HG02981 (cell line): ENCODE results near the gene TARM1.

Experiments used
- ATAC-seq: cut with Tn5 transposase; IDR thresholded peaks from one replicate; pipeline ENCODE4 v1.9.1; 2021; ENCODE audit warnings: mild to moderate bottlenecking, moderate library complexity; ENCODE audit not compliant: unreplicated experiment

TARM1 gene

DNA sequence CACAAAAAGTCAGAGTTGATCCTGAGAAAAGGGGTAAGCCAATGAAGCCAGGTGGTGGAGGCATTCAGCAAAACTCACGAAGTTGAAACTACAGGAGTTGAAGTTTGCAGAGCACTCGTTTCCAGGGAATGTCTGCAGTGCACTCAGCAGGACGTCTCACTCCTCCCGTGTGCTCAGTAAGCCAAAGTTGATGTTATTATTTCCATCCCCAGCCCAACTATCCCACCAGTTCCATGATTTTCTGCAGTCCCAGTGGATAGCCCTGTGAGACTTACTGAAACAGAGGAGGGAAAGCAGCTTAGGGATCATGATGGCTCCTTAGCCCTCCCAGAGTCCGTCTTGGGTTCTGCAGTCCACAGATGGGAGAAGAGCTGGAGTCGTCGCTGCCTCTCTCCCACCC is at the start of gene TARM1:
Gene TARM1, minus strand, starts transcription at position 334 of the 400 bp plus-strand sequence. Its CDS starts 25 bp downstream, at position 309.
- no peak for ATAC-seq

DNA sequence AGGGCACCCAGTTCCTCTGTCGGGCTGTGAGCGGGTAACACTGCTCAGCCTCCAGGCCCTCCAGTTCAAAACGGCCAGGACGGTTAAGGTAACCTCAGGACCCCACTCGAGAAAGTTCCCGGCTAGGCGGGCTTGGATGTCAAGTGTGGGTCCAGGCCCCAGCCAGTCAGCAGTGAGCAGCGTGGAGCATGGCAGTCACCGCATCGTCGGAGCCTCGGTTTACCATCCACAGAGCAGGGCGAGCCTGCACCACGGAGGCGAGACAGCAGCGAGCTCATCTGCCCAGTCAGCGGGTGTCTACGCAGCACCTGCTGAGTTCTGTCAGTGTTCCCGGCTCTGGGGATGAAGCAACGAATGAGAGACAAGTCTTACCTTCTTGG is 48.4 kb upstream of the TARM1 start:
- no peak for ATAC-seq

DNA sequence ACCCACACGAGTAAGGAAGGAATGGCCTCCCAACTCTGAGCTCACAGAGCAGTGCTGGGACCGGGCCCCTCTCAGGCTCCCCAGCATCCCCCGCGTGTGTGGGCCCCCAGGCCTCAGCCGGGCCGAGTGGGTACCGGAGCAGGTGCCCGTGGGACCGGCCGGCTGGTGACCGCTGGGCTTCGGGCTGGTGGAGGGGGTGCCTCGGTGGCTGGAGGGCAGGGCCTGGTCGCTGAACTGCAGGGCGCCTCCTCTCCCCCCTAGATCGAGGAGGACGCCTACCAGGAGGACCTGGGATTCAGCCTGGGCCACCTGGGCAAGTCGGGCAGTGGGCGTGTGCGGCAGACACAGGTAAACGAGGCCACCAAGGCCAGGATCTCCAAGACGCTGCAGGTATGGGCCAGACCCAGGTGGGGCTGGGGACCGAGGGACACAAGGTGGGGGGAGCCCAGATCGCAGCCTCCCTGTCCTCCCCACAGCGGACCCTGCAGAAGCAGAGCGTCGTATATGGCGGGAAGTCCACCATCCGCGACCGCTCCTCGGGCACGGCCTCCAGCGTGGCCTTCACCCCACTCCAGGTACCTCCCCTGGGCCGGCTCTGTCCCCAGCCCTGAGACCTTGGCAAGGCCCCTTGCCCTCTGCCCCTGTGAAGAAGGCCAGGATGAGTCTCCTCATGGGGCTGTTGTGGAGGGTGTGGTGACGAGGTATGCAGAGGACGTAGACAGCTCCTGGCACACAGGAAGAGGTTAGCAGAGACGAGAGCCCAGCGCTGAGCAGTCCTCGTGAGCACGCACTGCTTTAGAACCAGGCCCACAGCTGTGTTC is 47.8 kb upstream of the TARM1 start:
- no peak for ATAC-seq

DNA sequence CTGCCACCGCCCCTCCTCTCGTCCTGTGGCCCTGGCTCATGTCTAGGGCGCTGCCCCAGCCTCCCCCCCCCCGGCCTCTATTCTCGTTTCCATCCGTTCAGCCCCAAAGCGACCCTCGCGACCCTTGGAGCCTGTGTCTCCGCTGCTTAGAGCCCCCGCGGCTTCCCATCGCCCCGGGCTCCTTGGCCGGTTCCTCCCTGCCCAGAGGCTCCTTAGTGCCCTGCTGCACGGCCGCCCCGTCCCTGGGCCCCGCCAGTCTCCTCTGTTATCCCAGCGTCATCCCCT is 47.2 kb upstream of the TARM1 start:
- no peak for ATAC-seq

DNA sequence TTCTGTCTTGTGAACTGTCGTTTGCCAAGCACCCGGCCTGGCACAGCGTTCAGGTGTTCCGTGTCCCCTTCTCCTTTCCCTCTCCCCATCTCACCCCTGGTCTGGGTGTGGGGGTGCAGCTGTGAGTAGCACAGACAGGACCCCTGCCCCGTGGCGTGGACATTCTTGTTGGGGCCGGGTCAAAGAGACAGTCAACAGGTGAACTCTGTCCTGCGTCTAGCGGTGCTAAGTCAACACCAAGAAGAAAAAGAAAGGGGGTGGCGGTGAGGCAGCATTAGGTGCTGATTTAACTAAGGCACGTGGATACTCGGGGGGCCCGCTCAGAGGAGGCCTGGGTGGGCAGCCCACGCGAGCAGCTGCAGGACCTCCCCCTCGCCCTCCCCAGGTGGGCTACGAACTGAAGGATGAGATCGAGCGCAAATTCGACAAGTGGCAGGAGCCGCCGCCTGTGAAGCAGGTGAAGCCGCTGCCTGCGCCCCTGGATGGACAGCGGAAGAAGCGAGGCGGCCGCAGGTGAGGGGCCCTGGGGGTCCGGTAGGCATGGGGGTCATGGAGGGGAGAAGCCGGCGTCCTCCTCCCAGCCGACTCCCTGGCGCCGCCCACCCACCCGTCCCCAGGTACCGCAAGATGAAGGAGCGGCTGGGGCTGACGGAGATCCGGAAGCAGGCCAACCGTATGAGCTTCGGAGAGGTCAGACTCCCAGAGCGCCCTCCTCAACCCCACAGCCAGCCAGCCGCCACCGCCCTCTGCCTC is 46.7 kb upstream of the TARM1 start:
- no peak for ATAC-seq

DNA sequence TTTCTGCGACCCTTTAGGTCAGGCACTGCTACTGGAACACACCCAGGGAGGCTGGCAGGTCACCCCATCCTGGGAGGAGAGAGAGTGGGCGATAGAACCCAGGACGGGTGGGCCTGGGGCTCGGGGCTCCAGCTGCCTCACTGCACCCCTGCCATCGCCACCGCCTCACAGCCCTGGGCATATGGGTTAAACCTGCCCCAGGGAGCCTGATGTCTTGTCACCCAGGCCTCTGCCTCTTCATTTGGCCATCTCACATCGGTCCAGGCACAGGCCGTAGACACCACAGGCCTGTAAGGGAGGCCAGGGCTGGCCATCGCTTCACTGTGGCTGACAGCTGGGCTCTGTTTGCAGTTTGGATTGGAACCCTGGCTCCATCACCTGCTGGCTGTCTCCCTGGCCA is 44.5 kb upstream of the TARM1 start:
- ATAC-seq = no peak

DNA sequence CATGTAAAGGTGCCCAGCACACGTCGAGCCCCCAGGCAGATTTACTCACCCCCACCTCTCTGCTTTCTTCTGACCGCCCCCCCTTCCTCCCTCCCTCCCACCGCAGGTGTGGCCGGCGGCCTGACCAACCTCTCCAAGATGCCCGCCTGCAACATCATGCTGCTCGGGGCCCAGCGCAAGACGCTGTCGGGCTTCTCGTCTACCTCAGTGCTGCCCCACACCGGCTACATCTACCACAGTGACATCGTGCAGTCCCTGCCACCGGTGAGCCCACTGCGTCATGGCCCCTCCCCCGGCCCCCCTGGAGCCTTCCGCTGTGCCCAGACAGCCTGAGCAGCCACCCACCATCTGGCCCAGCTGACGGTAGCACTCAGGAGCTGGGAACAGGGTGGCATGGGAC is 43.2 kb upstream of the TARM1 start:
- no peak for ATAC-seq

DNA sequence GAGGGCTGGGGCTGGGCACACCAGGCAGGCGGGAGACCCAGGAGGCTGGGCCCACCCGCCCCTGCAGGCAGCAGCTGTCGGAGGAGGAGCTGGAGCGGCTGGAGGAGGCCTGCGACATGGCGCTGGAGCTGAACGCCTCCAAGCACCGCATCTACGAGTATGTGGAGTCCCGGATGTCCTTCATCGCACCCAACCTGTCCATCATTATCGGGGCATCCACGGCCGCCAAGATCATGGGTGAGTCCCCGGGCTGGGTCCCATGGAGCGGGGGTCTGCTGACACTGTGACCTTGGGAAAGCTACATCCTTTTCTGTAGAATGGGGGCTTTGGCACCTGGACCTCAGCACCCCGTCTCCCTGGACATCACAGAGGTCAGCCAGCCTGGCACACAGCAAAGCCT is 42.5 kb upstream of the TARM1 start:
- no peak for ATAC-seq

DNA sequence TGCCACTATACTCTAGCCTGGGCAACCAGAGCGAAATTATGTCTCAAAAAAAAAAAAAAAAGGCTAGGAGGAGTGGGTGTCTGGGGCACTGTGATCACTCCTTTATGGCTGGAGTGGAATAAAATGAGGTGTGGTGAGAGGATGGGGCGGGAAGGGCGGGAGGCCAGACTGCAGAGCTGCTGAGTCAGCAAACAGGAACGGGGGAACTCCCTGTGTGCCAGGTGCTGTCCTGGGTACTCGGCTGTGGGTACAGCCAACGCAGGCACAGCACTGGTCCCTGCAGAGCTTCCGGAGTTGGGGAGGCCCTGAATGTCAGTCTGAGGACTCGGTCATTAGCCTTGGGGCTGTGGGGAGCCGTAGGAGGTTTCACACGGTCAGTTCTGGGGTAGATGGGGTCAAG is 40.1 kb upstream of the TARM1 start:
- no peak for ATAC-seq

DNA sequence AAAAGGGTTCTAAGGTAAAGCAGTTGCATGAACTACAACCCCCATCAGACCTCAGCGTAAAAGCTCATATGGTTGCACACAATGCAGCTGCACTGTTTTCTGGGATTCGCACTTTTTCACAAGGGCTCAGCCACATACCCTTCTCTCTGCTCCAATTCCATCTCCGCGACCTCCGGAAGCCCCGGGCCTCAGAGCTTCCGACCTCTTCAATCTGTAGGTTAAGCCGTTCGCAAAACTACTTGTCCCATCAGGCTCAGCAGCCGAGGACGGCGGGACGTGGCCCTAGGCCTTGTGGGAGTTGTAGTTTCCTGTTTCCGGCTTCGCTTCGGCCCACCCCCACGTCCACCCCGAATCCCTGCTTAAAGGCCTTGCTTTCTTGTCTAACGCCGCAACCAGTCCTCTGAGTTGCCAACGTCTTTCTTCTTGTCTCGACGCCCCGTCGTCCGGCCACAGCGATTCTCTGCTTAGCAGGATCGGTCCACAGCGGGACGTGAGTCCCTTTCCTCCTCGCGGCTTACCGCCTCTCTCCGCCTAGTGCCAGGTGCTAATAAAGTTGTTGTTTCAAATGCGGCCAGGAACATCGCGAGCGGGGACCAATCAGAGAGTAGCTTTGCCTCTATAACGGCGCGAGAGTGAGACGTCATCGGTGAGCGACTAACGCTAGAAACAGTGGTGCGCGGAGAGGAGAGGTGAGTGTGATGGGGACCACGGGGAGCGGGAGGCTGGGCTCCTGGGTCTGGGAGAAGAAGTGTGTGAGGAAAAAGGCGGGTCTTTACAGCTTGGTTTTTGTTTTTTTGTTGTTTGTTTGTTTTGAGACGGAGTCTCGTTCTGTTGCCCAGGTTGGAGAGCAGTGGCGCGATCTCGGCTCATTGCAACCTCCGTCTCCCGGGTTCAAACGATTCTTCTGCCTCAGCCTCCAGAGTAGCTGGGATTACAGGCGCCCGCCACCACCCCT is 34.2 kb upstream of the TARM1 start, which contains the start of the genes PRPF31 and TFPT:
Gene PRPF31, plus strand, starts transcription at position 646 of the 955 bp plus-strand sequence. CDS start 2,525 bp downstream, outside the sequence.
Gene TFPT, minus strand, starts transcription at position 549 of the 955 bp plus-strand sequence. Its CDS starts 388 bp downstream, at position 161.
- ATAC-seq = peak; percentile 71

DNA sequence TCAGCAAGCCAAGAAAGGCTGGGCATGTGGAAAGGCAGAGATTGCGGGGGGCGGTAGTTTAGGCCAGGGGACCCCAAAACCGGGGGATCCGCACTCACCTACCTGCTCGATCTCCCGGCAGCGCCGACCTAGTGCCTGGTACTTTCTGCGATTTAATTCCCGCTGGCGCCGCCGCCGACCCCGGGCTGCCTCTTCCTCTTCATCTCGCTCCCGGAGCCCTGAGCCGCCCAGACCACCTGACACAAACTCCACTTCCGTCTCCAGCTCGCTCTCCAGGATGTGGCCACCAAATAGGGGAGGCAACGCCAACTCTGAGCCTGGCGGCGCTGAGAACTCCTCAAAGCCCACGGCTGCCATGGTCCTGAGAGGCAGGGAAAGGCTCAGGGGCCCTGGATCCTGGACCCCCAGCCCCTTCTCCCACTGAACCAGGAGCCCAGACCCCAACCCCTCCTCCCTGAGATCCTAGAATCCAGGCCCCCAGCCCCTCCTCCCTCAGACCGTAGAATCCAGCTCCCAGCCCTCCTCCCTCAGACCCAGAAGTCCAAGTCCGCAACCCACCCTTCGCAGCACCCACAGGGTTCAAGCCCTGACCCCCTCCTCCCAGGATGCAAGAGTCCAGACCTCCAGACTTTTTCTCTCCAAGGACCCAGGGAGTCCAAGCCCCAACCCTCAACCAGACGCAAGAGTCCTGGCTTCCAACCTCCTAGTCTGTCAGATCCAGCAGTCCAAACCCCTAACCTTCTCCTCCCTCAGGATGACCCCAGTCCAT is 33.4 kb upstream of the TARM1 start:
- no peak for ATAC-seq

DNA sequence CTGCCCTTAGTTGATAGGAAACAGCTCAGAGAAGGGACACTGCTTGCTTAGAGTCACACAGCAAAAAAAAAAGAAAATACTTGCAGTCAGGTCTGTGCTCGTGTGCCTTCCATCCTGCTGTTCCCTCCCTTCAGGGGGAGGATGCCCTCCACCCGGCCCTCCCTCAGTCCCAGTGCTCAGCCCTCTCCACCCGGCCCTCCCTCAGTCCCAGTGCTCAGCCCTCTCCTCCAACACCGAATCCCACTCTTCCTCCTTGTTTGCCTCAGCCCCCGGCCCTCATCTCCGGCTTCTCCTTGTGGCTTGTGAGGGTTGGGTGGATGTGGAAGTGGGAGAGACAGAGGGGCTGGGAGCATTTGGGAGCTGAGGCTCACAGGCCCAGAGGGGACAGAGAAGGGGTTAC is 28.5 kb upstream of the TARM1 start:
- ATAC-seq = no peak

DNA sequence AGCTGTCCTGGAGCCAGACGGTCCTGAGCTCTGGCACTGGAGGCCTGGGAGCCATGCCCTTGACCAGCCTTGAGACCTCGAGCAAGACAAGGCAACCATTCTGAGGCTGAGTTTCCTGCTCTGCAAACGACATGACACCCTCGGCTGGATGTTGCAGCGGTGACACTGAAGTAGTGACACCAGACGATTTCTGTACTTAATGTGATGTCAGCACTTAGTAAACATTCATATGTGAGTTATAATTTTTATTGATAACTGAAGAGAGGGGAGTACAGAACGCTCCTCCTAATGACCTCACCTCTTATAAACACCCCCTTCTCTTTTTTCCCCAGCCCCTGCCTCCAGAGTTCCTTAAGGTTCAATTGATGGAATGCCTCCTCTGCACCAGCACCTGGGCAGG is 27.3 kb upstream of the TARM1 start:
- no peak for ATAC-seq

DNA sequence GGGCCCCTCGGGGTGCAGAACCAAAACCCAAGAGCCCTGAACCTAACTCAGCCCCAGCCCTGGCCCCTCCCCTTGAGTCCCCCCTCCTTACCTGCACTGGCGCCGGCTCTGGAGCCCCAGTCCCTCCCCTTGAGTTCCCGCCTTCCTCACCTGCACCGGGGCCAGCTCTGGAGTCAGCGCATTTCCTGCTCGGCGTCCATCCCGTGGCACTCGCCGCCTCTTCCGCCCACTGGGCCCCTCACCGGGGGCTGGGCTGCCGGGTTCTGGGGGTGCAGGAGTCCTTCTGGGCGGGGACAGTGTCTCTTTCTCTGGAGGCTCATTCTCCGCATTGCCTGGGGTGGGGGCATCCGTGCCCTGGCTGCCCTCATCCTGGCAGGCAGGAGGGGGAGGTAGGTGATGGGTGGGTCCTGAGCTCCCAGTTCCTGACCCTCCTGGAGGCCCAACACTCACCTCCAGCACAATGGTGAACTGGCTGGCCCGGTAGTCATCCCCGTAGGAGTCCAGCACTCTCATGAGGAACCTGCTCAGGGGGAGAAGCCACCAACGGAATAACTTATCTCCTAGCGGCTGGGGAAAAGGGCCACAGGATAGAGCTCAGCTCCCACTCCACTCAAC is 26.8 kb upstream of the TARM1 start:
- no peak for ATAC-seq

DNA sequence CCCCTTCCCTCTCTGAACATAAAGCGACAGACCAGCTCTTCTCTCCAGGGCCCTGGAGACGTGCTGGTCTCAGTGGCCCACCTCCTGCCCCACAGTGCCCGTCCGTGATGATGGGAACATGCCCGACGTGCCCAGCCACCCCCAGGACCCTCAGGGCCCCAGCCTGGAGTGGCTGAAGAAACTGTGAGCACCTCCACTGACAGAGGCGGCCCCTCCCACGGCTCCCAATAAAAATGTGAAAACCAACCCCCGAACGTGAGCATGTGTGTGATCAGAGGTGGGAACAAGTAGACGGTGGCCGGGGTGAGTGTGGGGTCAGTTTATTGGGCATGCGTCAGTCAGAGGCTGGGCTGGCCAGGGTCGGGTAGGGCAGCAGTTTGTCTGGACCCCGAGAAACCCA is 25.6 kb upstream of the TARM1 start:
- ATAC-seq = no peak

DNA sequence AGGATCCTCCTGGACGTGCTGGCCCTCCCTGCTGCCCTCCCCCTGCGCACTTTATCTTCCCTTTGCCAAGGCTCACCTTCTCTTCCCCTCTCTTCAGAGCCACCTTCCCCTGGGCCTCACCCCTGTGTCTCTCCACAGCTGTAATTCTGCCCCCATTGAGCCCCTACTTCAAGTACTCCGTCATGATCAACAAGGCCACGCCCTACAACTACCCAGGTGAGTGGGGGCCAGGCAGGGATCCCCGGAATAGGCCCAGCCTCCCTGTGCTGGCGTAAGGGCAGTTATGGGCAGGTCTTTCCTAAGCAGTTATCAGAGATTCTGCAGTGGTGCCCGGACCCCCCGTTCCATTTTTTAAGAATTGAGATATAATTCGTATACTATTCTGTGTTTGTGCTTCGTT is 24.6 kb upstream of the TARM1 start:
- ATAC-seq = no peak

DNA sequence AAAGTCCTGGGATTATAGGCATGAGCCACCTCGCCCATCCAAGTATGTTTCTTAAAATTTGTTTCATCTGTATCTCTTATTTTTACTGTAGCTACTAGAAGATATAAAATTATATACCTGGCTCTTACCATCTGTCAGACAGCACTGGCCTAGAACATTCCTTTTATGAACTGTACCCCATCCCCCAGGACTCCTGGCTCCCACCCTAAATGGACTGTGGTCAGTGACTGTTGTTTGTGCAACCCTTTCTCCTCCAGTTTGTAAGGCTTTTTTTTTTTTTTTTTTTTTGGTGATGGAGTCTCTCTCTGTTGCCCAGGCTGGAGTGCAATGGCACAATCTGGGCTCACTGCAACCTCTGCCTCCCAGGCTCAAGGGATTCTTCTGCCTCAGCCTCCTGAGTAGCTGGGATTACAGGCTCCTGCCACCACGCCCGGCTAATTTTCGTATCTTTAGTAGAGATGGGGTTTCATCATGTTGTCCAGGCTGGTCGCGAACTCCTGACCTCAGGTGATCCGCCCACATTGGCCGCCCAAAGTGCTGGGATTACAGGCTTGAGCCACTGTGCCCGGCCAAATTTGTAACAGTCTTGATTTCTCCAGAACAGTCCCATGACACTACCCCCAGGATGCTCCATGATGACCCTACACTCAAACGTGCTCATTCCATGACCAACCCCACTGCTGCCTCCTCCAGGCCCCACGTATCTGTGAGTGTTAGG is 24.0 kb upstream of the TARM1 start:
- ATAC-seq = no peak

DNA sequence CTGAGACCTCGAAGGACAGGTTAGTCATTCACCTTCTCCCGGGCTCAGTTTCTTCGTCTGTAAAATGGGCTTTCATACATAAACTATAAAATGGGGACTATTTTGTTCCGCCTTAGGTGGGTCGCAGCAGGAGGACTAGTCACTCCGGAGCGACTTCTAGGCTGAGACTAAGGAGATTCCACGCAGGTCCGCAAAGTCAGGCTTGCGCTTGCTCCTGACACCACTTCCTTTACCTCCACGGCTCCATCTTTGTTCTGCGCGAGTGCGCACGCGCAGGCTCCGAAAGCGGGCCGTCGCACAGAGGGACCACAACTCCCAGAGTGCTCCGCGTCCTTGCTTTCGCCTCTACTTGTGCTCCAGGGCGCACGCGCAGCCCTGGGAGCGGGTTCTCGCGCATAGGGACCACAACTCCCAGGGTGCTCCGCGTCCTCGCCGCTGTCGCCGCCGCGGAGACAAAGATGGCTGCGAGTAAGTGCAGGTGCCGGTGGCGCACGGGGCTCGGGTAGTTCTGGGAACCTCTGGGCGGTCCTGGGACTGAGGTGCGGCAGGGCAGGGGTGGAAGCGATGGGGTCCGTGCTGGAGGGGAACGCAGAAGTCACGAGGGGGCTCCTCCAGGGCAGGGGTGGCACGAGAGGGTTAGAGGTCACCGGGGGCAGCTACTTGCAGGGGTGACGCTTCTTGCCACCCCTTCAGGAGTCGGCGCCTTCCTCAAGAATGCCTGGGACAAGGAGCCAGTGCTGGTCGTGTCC is 21.4 kb upstream of the TARM1 start, which contains the start of gene NDUFA3:
Gene NDUFA3, plus strand, starts transcription at position 435 of the 749 bp plus-strand sequence. Its CDS starts 24 bp downstream, at position 459.
- ATAC-seq = peak; percentile 90
